ENCODE data around the gene GBX1.

The GBX1 gene

DNA sequence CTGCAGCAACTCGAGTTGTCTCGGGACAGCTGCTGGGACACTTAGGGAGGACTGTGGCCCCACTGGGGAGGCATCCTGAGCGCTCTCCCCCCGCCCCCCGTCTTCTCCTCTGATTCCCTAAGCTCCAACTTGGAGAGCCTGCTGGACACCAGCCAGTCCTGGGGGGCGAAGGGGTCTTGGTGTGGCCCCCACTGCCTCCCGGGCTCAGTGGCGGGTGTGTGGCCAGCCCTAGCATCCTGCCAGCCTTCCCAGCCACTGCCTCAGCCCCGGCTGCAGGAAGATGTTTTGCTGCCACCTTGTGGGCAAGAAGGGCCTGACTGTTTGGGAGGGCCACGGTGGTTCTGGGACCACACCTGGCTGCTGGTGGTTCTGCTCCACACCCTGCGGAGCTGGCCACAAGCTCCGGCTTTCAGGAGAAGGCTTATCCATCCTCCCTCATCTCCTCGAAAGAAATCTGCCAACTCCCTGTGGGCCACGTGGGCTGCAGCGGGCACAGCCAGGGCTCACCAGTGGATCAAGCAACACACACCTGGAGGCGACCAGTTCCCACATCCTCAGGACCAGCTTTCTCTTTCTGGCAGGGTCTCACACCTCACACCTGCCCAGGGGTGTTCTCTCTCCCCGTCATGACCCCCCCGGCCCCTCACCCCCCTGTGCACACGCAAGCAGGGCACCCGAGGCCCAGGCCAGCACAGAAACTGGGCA, 56.4 kb downstream of the GBX1 start:
- no peak for DNase-seq

DNA sequence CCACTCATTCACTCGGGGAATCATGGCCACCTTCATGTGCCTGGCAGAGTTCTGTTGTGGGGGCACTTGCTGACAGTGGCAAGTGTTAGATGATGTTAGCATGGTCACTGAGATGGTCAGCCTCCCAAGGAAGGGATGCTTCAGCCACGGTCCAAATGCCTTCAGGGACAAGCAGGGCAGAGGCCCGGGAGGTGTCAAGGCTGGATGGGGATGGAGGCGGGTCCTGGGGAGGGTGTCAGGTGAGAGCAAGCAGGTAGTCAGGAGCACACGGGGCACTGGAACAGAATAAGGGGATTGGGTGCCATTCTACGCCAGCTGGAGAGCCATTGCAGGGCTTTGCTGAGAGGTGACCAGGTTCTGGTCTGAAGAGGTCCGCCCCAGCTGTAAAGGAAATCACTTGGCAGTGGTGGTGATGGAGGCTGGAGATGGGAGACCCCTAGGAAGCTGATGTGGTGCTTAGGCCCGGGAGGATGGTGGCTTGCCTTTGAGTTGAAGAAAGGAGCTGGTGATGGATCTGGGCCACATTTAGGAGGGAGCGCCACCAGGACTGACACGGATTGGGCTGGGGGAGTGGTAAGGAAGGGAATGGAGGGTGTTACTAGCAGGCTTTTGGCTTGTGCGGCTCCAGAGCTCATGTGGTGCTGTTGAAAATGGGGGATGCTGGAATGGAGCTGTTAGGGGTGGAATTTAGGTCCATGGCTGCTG, 57.1 kb downstream of the GBX1 start:
- no peak for DNase-seq

DNA sequence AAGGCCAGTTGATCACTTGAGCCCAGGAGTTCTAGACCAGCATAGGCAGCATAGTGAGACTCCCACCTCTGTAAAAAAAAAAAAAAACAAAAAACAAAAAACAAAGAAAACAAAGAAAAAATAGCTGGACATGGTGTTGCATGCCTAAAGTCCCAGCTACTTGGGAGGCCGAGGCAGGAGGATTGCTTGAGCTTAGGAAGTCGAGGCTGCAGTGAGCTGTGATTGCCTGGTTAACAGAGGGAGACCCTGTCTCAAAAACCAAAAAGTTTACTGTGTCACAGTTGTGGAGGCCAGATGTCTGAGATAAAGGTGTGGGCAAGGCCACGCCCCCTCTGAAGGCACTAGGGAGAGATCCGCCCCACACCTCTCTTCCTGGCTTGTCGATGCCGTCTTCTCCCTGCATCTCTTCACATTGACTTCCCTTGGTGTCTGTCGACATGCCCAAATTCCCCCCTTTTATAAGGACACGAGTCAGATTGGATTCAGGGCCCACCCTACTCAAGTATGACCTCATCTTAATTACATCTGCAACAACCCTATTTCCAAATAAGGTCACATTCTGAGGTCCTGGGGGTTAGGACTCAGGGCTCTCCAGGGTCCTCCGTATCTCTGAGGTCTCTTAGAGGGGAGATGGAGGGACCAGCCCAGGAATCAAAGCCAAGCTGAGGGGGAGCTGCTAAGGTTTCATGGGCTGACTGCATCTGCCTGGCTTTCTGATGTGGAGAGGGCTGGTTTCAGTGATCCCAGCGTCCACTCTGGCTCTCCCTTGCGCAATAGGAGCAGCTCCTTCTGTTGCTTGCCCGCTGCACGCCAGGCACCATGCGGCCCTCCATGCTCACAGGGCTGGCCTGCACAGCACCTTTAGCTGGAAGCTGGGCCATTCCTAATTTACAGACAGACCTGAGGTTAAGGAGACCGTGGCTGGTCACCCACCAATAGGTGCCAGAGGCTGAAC, 58.1 kb downstream of the GBX1 start:
- no peak for DNase-seq

DNA sequence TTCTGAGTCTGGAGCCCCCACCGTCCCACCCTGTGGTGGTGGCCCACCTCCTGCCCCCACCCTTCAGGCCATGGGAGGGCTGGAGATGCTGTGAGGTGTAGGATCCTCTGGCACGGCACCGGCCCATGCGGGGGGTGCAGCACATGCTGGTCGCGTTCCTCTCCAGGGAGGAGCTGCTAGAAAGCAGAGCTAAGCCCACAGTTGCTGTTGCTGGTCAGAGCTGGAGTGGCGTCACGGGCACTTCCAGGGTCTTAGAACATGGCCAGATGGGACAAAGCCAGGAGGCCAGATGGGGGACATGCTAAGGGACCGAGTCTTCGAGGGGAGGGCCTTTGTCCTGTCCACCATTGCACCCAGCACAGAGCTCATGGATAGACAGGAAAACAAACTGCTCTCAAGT, 59.6 kb downstream of the GBX1 start:
- no peak for DNase-seq

DNA sequence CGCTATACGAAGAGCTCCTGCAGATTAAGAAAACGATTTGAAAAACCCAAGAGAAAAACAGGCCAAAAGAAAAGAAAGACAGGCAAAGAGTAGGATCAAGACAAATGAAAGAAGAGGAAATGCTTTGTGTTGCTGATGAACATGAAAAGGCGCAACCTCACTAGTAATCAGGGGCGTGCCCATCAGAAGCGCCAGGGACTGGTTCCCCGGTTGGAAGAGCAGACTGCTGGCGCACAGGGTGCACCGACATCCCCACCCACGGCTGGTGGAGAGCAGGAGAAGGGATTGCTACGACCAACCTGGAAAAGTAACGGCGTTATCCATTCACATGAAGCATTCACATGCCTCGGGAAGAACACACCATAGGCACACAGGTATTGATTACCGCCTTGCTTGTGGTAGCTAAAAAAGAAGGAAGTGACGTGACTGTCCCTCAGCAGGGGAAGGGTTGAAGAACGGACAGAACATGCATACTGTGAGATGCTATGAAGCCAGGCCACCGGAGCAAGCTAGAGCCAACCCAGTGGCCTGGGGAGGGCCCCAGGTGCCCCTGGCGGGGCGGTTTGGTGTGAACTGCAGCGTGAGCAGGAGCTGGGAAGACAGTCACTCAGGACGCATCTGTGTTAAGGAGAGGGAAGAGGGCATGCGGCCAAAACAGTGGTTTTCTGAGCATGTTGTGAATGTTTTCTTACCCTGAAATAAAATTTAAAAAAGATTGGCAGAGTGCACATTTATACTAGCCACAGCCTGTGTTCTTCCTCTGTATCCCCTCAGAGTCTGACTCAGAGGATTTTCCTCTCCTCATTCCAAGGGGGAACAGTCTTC, 62.9 kb downstream of the GBX1 start:
- no peak for DNase-seq

DNA sequence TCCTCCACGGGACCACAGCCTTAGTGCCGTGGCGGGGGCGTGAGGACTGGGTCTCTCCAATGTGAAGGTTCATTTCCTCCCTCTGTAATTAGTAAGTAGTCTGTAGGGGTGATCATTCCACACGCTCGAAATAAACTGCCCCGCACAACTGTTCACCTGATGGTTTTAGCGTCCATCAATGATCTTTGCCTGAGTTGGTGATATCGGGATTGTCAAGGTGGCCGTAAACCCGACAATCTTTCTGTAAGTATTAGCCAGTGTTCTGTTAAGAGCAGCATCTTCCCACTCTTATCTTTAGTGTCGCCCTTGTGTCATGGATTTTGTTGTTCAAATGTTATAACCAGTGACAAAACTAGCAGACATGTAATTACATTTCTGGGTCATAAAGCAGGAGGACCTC, 63.5 kb downstream of the GBX1 start:
- no peak for DNase-seq

DNA sequence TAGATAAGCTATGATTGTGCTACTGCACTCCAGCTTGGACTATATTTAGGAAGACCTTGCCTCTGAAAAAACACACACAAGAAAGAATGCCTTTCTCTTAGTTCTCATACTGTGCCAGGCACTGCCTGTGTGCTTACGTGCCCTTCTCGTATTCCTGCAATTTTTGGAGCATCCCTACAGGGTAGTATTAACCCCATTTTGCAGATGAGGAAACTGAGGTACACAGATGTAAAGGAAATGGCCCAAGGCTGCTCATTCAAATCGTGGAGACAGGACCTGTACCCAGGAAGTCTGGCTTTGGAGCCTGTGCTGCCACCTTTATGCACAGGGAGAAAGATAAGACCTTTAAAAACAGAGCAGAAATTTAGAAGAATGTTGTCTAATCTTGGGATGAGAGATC, 64.5 kb downstream of the GBX1 start:
- no peak for DNase-seq

DNA sequence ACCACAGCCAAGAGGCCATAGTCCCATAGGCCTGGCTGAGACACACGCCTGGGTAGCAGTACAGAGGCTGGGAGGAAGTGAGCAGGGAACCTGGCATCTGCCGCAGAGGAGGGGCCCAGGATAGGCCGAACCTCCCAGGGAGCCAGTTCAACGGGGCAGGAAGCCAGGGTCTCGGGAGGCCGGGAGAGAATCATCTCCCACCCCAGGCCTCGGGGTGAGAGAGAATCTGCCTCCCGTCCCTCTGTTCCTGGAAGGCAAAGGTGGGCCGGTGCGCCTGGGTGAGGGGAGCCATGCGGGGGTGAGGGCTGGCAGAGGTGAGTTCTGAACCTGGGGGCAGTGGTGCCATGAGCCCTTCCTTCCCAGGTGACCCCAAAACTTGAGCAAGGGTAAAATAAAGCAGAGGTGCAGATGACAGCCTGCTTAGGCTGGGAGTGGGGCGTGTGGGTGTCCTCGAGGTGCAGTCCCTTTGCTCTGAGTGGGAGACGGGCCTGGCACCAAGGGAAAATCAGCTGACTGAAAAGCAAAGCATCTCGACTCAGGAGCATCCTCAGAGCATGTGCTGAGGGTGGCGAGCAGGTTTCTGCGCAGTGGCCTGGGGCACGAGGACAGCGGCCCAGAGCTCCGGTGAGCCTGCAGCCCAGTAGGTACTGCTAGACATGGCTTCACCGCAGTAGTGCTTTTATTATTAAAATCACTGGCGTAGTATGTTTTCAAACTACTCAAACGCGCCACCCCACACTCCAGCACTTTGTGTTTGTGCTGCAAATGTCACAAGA, 65.7 kb downstream of the GBX1 start:
- no peak for DNase-seq

DNA sequence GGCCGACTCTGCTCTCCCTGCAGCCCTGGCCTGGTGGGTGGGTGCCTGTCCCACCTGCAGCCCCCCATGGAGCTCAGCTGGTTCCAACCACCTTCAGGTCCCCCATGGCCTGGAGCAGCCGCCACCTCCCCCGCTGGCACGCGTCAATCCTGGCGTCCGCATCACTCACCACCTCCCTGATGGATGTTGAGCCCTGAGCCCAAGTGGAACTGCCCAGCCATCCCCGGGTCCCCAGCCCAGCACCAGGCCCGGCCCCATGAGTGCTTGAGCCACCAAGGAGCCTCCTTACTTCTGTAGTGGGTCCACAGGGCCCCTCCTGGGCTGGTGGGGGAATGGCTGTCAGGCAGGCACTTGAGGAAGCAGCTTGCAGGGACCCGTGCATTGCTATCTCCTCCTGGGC, 66.6 kb downstream of the GBX1 start:
- DNase-seq = no peak

DNA sequence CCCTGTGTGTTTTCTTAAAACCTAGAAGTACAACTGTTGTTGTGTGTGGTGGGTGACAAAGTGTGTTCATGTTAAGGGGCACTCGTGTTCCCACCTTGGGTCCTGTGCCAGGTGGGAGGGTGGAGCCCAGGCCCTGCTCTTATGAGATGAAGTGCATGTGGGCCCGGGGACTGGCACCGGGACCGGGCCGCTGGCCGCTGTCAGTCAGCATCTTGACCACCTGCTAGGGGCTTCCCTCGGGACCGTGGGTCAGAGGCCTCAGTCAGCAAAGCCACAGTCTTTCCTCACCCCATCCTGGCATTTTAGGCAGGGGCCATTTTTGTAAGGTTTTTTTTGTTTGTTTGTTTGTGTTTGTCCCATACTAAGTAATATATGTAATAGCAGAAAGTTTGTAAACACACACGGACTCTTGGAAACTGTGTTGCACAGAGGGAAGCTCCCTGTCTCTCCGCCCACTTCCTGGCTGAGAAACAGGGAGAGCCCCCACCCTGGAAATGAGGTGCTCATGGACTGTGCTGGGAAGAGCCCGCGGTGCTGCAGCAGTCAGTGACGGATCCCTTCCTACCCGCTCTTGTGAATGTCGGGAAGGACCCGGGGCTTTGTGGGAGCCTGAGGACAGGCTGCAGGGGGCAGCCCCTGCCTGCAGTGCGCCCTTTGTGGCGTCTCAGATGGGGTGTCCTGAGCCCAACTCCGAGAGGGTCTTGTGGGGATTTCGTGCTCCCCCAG, 67.8 kb downstream of the GBX1 start:
- DNase-seq = no peak

Data from DMS79 (cell line).